NB4 (cell line): ENCODE measurements around the gene SEC31B.

Experiments
- CTCF ChIP-seq: IDR thresholded peaks from one replicate; pipeline ENCODE4 v1.5.1; 2012; ENCODE audit warnings: low read depth, low read length
- MAX ChIP-seq: IDR thresholded peaks from 2 replicates; pipeline ENCODE4 v1.6.1; 2011; ENCODE audit warnings: low read depth, low read length
- MYC ChIP-seq: IDR thresholded peaks from 2 replicates; pipeline ENCODE4 v1.6.1; 2011; ENCODE audit warnings: low read depth, low read length
- POLR2A ChIP-seq: IDR thresholded peaks from 2 replicates; pipeline ENCODE4 v1.6.1; 2011; ENCODE audit warnings: mild to moderate bottlenecking; ENCODE audit not compliant: insufficient read length; ENCODE audit errors: extremely low read depth

- TF ChIP-seq POLR2A (no peak), CTCF (no peak), MYC (no peak), MAX (no peak)
Measured at GRCh38 chr10:100480002-100480401, 39.7 kb downstream of the SEC31B start.
